Neural progenitor cell (in vitro differentiated cells): ENCODE measurements around the gene SGPP1. TPM values are rescaled to one million over a fixed set of nuclear protein-coding genes. Genes with fewer than 3 reads are reported as not detected.
"Not testable (repeated sequence)": the region's sequence is repeated elsewhere in the genome, so short reads cannot be mapped to it uniquely, and the experiment has no call there.

Source experiments
- DNase-seq: peaks from one replicate; pipeline ENCODE4 v3.0.0-alpha.2; 2016; ENCODE audit warnings: low spot score
- H2AFZ ChIP-seq: fragments of 200-600 bp; sonication (generic); replicated peaks from 2 replicates; pipeline ENCODE4 v1.6.1; 2016; ENCODE audit warnings: antibody characterized with exemption
- H3F3A ChIP-seq: fragments of 200-600 bp; sonication (generic); 2 replicates; pipeline ENCODE4 v1.6.1; 2016; ENCODE audit warnings: antibody characterized with exemption, low read depth
- H3K27ac ChIP-seq: fragments of 200-600 bp; sonication (generic); 2 replicates; pipeline ENCODE4 v1.5.1; 2016; ENCODE audit warnings: mild to moderate bottlenecking
- H3K27me3 ChIP-seq: fragments of 200-600 bp; sonication (generic); 2 replicates; pipeline ENCODE4 v1.6.1; 2016; ENCODE audit warnings: mild to moderate bottlenecking, moderate library complexity
- H3K36me3 ChIP-seq: fragments of 200-600 bp; sonication (generic); 2 replicates; pipeline ENCODE4 v1.5.1; 2016
- H3K4me1 ChIP-seq: fragments of 200-600 bp; sonication (generic); 2 replicates; pipeline ENCODE4 v1.6.1; 2016; ENCODE audit warnings: mixed run types
- H3K4me2 ChIP-seq: fragments of 200-600 bp; sonication (generic); 2 replicates; pipeline ENCODE4 v1.6.1; 2016
- H3K4me3 ChIP-seq: fragments of 200-600 bp; sonication (generic); 2 replicates; pipeline ENCODE4 v1.5.1; 2016
- H3K79me2 ChIP-seq: fragments of 200-600 bp; sonication (generic); 2 replicates; pipeline ENCODE4 v1.6.1; 2016; ENCODE audit warnings: low read depth
- H3K9ac ChIP-seq: fragments of 200-600 bp; sonication (generic); 2 replicates; pipeline ENCODE4 v1.6.1; 2016
- H3K9me3 ChIP-seq: fragments of 200-600 bp; sonication (generic); 2 replicates; pipeline ENCODE4 v1.5.1; 2016; ENCODE audit warnings: low read depth
- H4K20me1 ChIP-seq: fragments of 200-600 bp; sonication (generic); 2 replicates; pipeline ENCODE4 v1.6.1; 2016; ENCODE audit warnings: low read depth
- H3K27ac Mint-ChIP-seq: 3 replicates; pipeline ENCODE4 v1.8.0; 2021; ENCODE audit warnings: mixed read lengths
- H3K27me3 Mint-ChIP-seq: 2 replicates; pipeline ENCODE4 v1.8.0; 2022; ENCODE audit warnings: low read depth, mild to moderate bottlenecking, inconsistent platforms, moderate library complexity, mixed read lengths; ENCODE audit not compliant: insufficient read depth
- H3K36me3 Mint-ChIP-seq: 3 replicates; pipeline ENCODE4 v1.8.0; 2021; ENCODE audit warnings: mixed read lengths
- H3K4me1 Mint-ChIP-seq: 3 replicates; pipeline ENCODE4 v1.8.0; 2021; ENCODE audit warnings: mixed read lengths
- H3K4me3 Mint-ChIP-seq: 3 replicates; pipeline ENCODE4 v1.8.0; 2021; ENCODE audit warnings: mild to moderate bottlenecking, moderate library complexity, mixed read lengths
- H3K9me3 Mint-ChIP-seq: 3 replicates; pipeline ENCODE4 v1.8.0; 2020; ENCODE audit warnings: mixed read lengths
- CTCF ChIP-seq: fragments of 200-600 bp; sonication (generic); IDR thresholded peaks from 2 replicates; pipeline ENCODE4 v1.5.1; 2017; ENCODE audit warnings: antibody characterized with exemption, mild to moderate bottlenecking
- EZH2 ChIP-seq: fragments of 200-600 bp; sonication (generic); IDR thresholded peaks from 2 replicates; pipeline ENCODE4 v1.6.1; 2017; ENCODE audit warnings: antibody characterized with exemption, mild to moderate bottlenecking, moderate library complexity
- EZH2phosphoT487 ChIP-seq: fragments of 200-600 bp; sonication (generic); IDR thresholded peaks from 2 replicates; pipeline ENCODE4 v1.6.1; 2017; ENCODE audit warnings: antibody characterized with exemption
- total RNA-seq: library from RNA; depleted of rRNA; stranded (reverse); fragments of >200 nt; gene quantifications from 2 replicates; pipeline ENCODE4 v1.2.3, GENCODE V29; 2015; ENCODE audit warnings: low replicate concordance

The SGPP1 gene
- total RNA-seq, 1 donor from 2014 or later: 9.2 TPM

GRCh38 chr14:63707216-63707615, 20.6 kb downstream of the SGPP1 start:
- H3K36me3 ChIP-seq: no peaks in the 10 kb centered on the region
- H3K27ac Mint-ChIP-seq: no peak overlapping the region
- no peaks in the 10 kb centered on the region for H3K79me2 ChIP-seq
- no peaks in the 10 kb centered on the region for H3F3A ChIP-seq
- no peaks in the 10 kb centered on the region for H4K20me1 ChIP-seq
- no peaks in the 10 kb centered on the region for H3K27me3 ChIP-seq
- no peaks in the 10 kb centered on the region for H3K4me1 ChIP-seq
- no peak overlapping the region for H3K27ac ChIP-seq
- H3K4me3 Mint-ChIP-seq: no peak overlapping the region
- H3K27me3 Mint-ChIP-seq: peaks cover under 1% of the 10 kb centered on the region
- H3K4me3 ChIP-seq: no peak overlapping the region
- H3K36me3 Mint-ChIP-seq: peaks cover 1% of the 10 kb centered on the region
- no peaks in the 10 kb centered on the region for H3K4me1 Mint-ChIP-seq
- TF ChIP-seq EZH2phosphoT487: no peak
- TF ChIP-seq CTCF: no peak
- TF ChIP-seq EZH2: no peak
- no peak overlapping the region for H3K9ac ChIP-seq
- no peaks in the 10 kb centered on the region for H3K9me3 Mint-ChIP-seq
- H3K4me2 ChIP-seq: no peak overlapping the region
- no peak overlapping the region for H2AFZ ChIP-seq
- H3K9me3 ChIP-seq: no peaks in the 10 kb centered on the region
- no peak for DNase-seq

- H3K9ac ChIP-seq: no peak overlapping the region
- H3F3A ChIP-seq: no peaks in the 10 kb centered on the region
- Mint-ChIP-seq H3K27me3 (no peaks in the 10 kb centered on the region), H3K9me3 (no peaks in the 10 kb centered on the region), H3K27ac (no peak overlapping the region), H3K4me1 (no peaks in the 10 kb centered on the region), H3K4me3 (no peak overlapping the region), H3K36me3 (no peaks in the 10 kb centered on the region)
- no peak overlapping the region for H3K4me3 ChIP-seq
- no peaks in the 10 kb centered on the region for H3K79me2 ChIP-seq
- H2AFZ ChIP-seq: no peak overlapping the region
- H3K4me1 ChIP-seq: no peaks in the 10 kb centered on the region
- no peaks in the 10 kb centered on the region for H3K9me3 ChIP-seq
- H3K36me3 ChIP-seq: no peaks in the 10 kb centered on the region
- no peak overlapping the region for H3K4me2 ChIP-seq
- no peaks in the 10 kb centered on the region for H3K27me3 ChIP-seq
- TF ChIP-seq EZH2phosphoT487 (no peak), EZH2 (no peak)
- H3K27ac ChIP-seq: no peak overlapping the region
- no peak for DNase-seq
- H4K20me1 ChIP-seq: no peaks in the 10 kb centered on the region
These were observed 22.2 kb downstream of the SGPP1 start for GRCh38 chr14:63705561-63706070.

GRCh38 chr14:63702530-63702929, 25.3 kb downstream of the SGPP1 start:
- H3K4me3 ChIP-seq, H3K27ac Mint-ChIP-seq, H3K4me2 ChIP-seq, H3K27ac ChIP-seq, H4K20me1 ChIP-seq, H3K4me1 Mint-ChIP-seq, H3K79me2 ChIP-seq, H3K36me3 Mint-ChIP-seq, H3K27me3 Mint-ChIP-seq, H3K9me3 Mint-ChIP-seq, DNase-seq, H3K4me1 ChIP-seq, H3K4me3 Mint-ChIP-seq, H3K36me3 ChIP-seq, H3K9me3 ChIP-seq, H3K27me3 ChIP-seq, H3K9ac ChIP-seq, H2AFZ ChIP-seq, H3F3A ChIP-seq: not testable (repeated sequence)

GRCh38 chr14:63701606-63702299, 26.1 kb downstream of the SGPP1 start:
- Histone ChIP-seq H3K79me2 (no peaks in the 10 kb centered on the region), H3K27me3 (no peaks in the 10 kb centered on the region), H3K4me3 (no peak overlapping the region), H4K20me1 (no peaks in the 10 kb centered on the region), H3F3A (no peaks in the 10 kb centered on the region), H3K4me2 (no peak overlapping the region), H3K36me3 (no peaks in the 10 kb centered on the region), H3K9ac (no peak overlapping the region), H2AFZ (no peak overlapping the region), H3K4me1 (no peaks in the 10 kb centered on the region), H3K27ac (no peak overlapping the region), H3K9me3 (no peaks in the 10 kb centered on the region)
- Mint-ChIP-seq H3K4me3 (no peak overlapping the region), H3K4me1 (no peaks in the 10 kb centered on the region), H3K36me3 (no peaks in the 10 kb centered on the region), H3K9me3 (no peaks in the 10 kb centered on the region), H3K27me3 (no peaks in the 10 kb centered on the region), H3K27ac (no peak overlapping the region)
- TF ChIP-seq EZH2 (no peak), EZH2phosphoT487 (no peak), CTCF (no peak)
- DNase-seq: no peak
